ENCODE measurements around the gene PLEKHA7.
"Not testable (repeated sequence)": the region's sequence is repeated elsewhere in the genome, so short reads cannot be mapped to it uniquely, and the experiment has no call there.

Gene PLEKHA7

DNA sequence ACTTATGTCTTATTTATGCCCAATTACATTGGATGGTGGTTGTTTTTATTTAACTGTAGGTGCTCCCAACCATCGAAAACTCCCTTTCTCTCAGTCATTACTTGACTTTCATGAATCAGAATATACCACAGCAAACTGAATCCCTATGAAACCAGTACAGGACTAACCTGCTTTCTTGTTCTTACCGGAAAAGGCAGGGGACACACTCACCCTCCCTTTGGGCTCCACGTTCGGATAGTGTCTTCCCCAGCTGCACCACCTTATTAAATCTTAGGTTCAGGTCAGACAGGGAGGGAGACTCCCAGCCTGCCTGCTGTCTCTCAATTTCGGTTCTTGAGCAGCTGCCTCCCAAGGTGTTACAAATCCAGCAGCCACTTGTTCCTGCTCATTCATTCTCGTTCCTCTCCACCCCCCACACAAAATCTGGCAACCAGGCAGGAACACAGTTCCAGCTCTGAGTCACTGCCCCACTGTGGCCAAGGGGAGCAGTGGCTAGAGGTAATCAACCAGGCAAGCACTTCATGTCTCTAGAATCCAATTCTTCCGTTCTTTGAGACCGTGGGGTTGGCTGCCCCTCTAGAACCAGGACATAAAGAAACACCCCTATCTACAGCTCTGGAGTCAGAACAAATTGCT lies 133.0 kb downstream of the PLEKHA7 start:
- peak; percentile 55 for DNase-seq (ENCODE audit: low read depth)

DNA sequence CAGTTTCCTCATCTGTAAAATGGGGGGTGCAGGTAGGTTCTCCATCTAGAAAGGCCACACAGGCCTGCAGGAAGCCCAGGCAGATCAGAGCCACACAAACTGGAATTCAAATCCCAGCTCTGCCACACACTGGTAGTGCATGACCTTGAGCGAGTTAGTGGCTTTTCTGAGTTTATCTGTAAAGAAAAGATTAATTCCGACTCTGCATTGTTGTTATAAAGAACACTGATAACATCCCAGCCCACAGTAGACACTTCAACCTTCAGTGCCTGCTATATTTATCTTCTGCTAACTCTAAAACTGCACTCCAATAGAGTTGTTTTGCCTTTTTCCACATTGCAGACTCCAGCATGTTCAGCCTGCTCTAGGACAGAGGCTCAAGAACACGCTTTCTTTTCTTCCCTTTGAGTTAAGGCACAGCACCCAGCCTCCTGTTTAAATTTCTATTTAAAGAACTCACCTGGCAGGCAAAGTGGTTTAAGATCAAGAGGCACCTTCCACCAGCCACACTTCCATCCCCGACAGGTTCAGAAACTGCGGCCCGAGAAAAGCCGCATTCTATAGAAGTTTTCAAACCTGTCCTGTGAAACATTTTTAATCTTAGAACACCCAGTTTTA lies 133.9 kb downstream of the PLEKHA7 start:
- no peak for DNase-seq (ENCODE audit: low read depth)

DNA sequence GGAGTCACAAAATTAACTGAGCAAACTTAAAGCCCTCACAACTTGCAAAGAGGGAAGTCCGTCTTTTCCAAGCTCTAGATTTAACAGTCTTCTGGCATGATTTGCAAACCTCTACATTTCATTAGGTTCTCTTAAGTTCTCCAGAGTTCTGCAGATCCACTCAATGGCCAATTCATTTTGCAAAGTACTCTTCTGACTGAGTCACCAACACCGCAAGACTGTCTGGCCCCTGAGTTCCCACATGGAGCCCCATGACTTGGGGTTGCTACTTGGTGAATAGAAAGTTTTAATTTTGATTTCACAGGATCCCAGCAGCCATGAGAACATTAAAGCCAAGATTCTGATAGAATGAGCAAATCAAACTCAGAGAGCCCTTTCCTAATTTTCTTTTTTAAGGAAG lies 134.5 kb downstream of the PLEKHA7 start:
- DNase-seq (ENCODE audit: low read depth) = no peak

- no peak for DNase-seq (ENCODE audit: low read depth)
Measured at GRCh38 chr11:16876837-16877236, 137.4 kb downstream of the PLEKHA7 start.

DNA sequence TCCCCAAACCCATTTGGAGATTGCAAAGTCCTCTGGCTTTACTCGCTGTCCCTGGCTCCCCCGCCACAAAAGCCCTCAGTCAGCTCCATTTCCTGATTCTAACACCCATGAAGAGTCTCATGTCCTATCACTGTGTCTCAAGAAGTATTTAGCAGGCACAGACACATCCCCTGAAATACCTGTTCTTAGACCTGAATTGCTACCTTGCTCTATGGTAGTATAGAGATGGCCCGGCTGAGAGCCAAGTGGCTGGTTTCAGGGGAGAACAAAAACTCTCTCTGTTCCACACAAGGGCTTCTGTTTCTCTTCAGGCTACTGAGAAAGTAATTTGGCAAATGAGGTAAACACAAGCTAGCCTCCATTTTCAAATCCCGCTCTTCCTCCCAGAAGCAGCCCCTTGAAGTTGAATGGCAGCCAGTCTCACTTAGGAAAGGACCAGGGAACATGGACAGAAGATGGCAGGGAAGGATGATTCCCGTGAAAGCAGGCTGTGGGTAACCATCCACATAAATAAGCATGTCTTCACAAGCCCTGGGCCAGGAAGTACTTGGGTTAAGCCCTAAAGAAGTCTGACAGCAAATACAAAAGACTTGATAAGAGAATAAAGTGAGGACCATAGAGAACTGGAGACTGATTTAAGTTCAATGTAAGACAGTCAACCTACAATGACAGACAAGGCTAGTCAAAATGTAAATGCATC lies 138.0 kb downstream of the PLEKHA7 start:
- DNase-seq (ENCODE audit: low read depth) = no peak

DNA sequence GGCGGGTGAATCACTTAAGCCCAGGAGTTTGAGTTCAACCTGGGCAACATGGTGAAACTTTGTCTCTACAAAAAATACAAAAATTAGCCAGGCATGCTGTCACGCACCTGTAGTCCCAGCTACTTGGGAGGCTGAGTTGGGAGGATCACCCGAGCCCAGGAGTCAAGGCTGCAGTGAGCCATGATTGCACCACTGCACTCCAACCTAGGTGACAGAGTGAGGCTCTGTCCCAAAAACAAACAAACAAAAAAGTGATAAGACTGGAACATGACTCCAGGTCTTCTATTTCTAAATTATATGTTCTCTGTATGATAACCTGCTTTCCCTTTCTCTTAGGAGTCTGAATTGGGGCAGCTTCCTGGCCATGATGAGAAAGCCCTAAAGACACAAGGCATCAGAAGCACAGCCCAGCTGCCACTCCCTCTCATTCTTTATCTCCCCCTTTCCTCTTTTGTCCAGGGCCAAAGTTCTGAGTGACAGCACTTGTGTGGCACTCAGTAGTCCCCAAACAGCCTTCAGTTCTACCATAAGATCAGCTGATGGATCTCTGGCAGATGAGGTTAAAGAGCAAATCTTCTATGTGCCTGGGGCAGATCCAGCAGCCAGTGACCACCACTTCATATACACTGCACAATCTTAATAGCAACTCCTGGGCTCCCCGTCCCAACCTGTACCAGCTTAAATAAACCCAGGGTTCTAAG lies 139.8 kb downstream of the PLEKHA7 start:
- no peak for DNase-seq (ENCODE audit: low read depth)

DNA sequence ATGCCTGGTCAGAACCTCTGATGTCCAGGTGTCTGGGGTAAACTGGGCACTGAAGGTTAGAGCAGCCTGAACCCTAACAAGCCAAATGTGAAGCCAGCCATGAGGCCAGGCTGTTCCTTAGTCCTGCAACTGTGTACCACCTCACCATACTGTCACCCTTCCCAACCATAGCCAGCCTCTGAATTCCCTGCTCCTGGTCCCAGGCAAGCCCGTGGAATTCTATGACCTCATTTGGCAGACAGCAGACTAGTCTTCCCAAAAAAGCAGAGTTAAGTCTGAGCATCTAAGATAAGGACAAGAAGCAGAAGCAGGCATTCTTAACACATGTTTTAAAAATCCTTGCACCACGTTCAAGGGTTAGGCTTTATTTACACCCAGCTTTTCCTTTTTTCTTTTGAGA lies 140.9 kb downstream of the PLEKHA7 start:
- no peak for DNase-seq (ENCODE audit: low read depth)

DNA sequence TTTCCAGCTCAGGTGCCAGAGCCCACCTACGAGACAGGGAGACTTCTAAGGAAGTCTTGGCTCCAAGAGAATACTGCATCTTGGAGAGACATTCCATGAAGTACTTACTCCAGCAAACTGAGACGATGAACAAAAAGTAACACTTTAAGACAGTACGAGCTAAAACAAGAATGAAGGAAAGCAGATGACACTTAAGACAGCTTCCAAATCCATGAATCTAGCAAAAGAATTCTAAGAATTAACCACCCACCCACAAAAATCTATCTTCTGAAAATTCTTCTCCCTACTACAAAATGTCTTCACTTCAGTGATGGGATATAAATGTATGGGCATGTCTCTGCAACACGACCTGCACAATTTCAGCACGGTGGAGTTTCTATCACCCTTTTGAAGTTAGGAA lies 142.8 kb downstream of the PLEKHA7 start:
- DNase-seq (ENCODE audit: low read depth) = peak; percentile 7

DNA sequence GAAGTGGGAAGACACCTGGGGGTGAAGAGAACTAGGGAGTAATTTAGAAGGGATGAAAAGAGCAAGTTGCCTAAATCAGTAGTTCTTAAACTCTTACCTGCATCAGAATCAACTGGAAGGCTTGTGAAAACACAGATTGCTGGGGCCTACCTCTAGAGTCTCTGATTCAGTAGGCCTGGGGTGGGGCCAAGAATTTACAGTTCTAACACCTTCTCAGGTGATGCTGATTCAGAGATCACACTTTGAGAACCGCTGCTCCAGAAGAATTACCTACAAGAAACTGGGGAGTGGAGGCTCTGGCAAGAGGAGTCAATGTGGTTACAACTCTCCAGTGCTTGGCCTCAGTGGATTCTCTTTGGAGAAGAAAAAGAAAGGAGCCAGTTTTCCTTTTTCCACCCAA lies 147.1 kb downstream of the PLEKHA7 start:
- no peak for DNase-seq (ENCODE audit: low read depth)

- not testable (repeated sequence) for DNase-seq (ENCODE audit: low read depth)
Measured at GRCh38 chr11:16864428-16864827, 149.8 kb downstream of the PLEKHA7 start.

- DNase-seq (ENCODE audit: low read depth) = peak; percentile 28
Measured at GRCh38 chr11:16863389-16863788, 150.8 kb downstream of the PLEKHA7 start.

- no peak for DNase-seq (ENCODE audit: low read depth)
Measured at GRCh38 chr11:16862726-16863125, 151.5 kb downstream of the PLEKHA7 start.

DNA sequence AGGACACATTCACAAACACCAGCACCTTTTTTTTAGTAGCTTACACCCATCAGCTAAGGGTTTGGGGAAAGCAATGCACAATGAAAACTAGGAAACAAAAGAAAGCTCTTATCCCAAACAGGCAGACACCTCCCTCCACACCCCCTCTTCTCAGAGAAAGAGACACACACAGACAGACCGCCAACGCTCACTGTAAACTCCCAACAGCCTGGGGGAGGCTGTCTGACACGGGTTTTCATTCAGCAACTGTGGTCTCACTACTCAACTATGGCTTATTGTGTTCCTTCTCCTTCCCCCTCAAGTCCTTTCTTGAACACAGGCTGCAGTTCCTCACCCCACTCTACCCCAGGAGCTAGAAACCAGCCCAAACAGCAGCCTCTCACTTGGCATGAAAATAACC lies 152.4 kb downstream of the PLEKHA7 start:
- DNase-seq (ENCODE audit: low read depth) = no peak

GRCh38 chr11:16860617-16861016 lies 153.6 kb downstream of the PLEKHA7 start:
- DNase-seq (ENCODE audit: low read depth) = peak; percentile 12

DNA sequence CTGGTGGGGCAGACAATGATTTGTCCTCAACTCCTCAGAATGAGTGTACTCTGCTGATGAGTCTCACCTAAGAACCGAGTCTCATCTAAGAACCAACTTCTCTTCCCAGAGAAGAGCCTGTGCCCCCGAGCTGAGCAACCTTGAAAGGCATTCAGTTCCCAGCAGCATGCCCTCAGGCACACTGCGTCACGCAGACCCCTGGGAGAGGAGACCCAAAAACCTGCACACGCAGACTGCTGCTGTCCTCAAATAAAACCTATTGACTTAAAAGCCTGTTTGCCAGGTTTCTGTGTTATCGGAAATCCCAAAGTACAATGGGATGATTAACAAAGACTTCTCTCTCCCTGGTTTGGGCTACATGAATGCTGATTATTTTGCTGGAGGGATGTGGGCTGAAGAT lies 154.6 kb downstream of the PLEKHA7 start:
- DNase-seq (ENCODE audit: low read depth) = no peak

DNA sequence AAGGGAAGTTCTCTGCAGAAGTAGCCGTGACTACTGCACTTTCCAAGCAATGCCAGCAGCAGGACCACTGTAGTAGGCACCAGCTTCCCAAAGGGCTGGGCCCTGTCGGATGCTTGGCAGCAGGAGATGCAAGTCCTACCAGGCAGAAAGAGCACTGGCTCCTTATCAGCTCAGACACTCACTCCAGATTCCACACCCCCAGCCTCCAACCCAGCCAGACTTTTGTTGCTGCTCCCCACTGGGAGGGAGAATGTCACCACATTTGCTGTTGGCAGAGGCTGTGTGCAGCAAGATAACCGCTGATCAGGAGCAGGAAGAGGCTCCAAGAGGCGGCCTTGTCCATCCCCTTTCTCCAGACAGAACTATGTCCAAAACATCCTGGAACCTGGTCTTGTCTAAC lies 157.0 kb downstream of the PLEKHA7 start:
- no peak for DNase-seq (ENCODE audit: low read depth)

GRCh38 chr11:16856022-16856471 lies 158.2 kb downstream of the PLEKHA7 start:
- no peak for DNase-seq (ENCODE audit: low read depth)

DNA sequence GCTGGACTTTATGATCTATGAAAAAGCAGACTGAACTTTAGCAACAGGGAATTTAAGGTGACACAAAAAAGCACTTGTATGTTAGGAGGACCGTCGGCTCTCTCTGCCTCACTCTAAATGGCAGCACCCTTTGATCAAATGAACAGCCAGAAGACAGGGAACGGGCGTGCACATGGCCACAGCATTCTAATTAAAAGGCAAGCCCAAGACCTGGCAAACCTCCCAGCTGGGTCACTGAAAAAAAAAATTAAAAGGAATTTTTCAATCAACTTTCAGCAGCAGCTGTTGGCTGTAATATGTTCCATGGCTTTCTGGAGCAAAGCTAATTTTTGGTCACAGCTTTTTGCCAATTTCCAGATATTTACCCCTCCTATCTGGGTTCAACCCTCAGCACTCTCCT lies 159.2 kb downstream of the PLEKHA7 start:
- DNase-seq (ENCODE audit: low read depth) = no peak

DNA sequence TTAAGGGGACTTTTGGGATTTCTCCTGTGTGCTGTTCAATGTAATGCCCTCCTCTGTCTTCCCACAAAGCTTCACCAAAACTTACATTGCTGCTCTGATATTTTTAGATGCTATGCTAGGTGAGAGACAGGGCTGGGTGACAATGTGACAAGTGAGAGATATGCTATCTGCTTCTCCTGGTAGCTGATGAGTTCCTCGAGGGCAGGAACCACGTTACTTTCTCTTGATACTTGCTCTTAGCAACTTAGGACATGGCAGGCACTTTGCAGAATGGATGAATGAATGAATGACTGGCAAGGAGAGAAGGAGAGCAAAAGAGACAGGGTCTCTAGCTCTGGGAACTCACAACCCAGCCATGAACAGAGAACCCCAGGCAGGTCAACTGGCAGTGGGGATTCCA lies 160.4 kb downstream of the PLEKHA7 start:
- DNase-seq (ENCODE audit: low read depth) = no peak

- DNase-seq (ENCODE audit: low read depth) = no peak
Measured at GRCh38 chr11:16853266-16853665, 160.9 kb downstream of the PLEKHA7 start.

GRCh38 chr11:16846305-16846704 lies 167.9 kb downstream of the PLEKHA7 start:
- DNase-seq (ENCODE audit: low read depth) = peak; percentile 19

- no peak for DNase-seq (ENCODE audit: low read depth)
Measured at GRCh38 chr11:16844268-16844771, 169.9 kb downstream of the PLEKHA7 start.

- no peak for DNase-seq (ENCODE audit: low read depth)
Measured at GRCh38 chr11:16843294-16843693, 170.9 kb downstream of the PLEKHA7 start.
